ENCODE data around the gene SRD5A3. TPM values are rescaled to one million over a fixed set of nuclear protein-coding genes. Genes with fewer than 3 reads are reported as not detected.

SRD5A3 gene
- total and polyA plus RNA-seq, 10 donors: 2.8 to 11.1 (median 5.9) TPM

DNA sequence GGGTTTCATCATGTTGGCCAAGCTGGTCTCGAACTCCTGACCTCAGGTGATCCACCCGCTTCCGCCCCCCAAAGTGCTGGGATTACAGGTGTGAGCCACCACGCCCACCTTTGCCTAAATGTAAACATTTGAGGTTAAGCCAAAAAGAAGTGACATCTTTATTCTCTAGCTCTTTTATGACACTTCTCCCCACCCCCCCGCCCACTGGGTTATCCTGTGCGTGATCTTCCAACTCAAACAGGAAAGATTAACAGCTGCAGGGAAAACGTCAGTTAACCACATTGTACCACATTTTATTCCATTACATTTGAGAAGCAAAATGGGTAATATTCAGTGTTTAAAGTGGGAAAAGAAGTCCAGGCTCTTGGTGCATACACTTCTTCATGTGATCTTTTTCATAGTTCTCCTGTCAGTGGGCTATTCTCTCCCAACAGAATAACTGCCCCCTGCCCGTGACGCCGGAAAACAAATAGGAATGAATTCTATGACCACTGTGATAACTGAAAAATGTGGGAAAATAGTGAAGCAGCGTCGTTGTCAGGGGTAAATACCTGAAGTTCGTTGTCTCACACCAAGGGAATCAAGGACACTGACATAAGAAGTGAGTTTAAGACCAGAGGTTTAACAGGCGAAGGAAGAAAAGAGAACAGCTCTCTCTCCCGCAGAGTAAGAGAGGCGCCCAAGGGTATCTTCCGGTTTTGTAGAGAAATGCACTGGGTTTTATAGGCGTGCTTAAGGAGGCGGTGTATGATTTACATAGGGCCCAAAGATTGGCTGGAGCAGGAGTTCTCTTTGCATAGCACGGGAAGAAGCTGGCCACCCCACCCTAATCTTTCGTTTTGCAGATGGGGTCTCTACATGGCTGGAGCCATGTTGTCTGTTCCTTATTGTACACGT lies 9.7 kb upstream of the SRD5A3 start:
- H3K27ac ChIP-seq: no peak overlapping the region
- intact Hi-C loops (cut with DNase I; ENCODE audit: low total_unique reads): no loop called here
- TF ChIP-seq, protein P1, sequence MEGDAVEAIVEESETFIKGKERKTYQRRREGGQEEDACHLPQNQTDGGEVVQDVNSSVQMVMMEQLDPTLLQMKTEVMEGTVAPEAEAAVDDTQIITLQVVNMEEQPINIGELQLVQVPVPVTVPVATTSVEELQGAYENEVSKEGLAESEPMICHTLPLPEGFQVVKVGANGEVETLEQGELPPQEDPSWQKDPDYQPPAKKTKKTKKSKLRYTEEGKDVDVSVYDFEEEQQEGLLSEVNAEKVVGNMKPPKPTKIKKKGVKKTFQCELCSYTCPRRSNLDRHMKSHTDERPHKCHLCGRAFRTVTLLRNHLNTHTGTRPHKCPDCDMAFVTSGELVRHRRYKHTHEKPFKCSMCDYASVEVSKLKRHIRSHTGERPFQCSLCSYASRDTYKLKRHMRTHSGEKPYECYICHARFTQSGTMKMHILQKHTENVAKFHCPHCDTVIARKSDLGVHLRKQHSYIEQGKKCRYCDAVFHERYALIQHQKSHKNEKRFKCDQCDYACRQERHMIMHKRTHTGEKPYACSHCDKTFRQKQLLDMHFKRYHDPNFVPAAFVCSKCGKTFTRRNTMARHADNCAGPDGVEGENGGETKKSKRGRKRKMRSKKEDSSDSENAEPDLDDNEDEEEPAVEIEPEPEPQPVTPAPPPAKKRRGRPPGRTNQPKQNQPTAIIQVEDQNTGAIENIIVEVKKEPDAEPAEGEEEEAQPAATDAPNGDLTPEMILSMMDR (IDR thresholded peaks at IDR 0.05 in 8 of 11, conservative IDR thresholded peaks at IDR 0.05 in 3 of 11): no peak
- no peak for TF ChIP-seq POLR2A (IDR thresholded peaks at IDR 0.05)
- TF ChIP-seq POLR2AphosphoS5 (IDR thresholded peaks at IDR 0.05): no peak
- H3K4me1 ChIP-seq: no peaks in the 10 kb centered on the region
- DNase-seq: no peak
- H3K36me3 ChIP-seq: no peaks in the 10 kb centered on the region
- no peak overlapping the region for H3K4me3 ChIP-seq
- no peaks in the 10 kb centered on the region for H3K9me3 ChIP-seq
- no peaks in the 10 kb centered on the region for H3K27me3 ChIP-seq (replicated peaks in 1 of 7)
- 66 to 69% (median 68%) methylated on average over 22 of the region's 22 CpGs for WGBS, 5 donors

DNA sequence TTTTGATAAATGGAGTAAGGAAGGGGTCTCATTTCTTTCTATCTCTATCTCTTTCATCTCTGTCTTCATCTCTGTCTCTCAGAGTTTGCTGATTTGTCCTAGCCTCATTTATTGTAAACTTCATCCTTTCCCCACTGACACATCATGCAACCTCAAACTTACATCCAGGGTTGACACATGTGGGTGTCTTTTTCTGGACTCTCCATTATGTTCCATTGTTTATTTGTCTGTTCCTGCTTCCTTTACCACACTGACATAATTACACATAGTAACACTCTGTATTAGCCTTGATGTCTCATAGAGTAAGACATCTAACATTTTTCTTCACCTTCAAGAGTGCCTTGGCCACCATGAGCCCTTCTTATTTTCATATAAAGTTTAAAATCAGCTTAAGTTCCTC lies 8.1 kb upstream of the SRD5A3 start:
- Histone ChIP-seq H3K9me3 (no peaks in the 10 kb centered on the region), H3K36me3 (no peaks in the 10 kb centered on the region), H3K4me1 (no peaks in the 10 kb centered on the region), H3K27me3 (replicated peaks in 1 of 7) (no peaks in the 10 kb centered on the region), H3K4me3 (no peak overlapping the region), H3K27ac (no peak overlapping the region)
- DNase-seq: no peak
- TF ChIP-seq, protein P1 (IDR thresholded peaks at IDR 0.05 in 8 of 11, conservative IDR thresholded peaks at IDR 0.05 in 3 of 11): no peak
- TF ChIP-seq POLR2A (IDR thresholded peaks at IDR 0.05) (no peak), POLR2AphosphoS5 (IDR thresholded peaks at IDR 0.05) (no peak)
- intact Hi-C loops (cut with DNase I; ENCODE audit: low total_unique reads): no loop called here

DNA sequence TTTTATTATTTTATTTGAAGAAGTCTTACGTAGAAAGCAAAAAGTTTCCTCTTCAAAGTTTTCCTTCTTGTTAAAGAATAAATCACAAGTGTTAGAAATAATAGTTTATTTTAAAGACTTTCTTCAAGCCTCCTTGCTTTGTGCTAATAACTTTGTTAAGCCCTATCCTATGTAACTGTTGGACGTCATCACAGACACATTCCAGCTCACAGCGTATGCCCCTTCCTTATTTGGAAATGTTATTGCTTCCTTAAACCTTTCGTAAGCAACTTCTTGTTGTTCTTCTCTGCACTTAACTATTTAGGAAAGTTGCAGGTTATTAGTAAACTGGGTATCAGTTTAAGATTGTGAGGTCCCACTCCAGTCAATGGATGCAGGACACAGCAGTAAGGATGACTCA lies 7.6 kb upstream of the SRD5A3 start:
- TF ChIP-seq POLR2AphosphoS5 (IDR thresholded peaks at IDR 0.05) (no peak), POLR2A (IDR thresholded peaks at IDR 0.05) (no peak)
- TF ChIP-seq, protein P1 (IDR thresholded peaks at IDR 0.05 in 8 of 11, conservative IDR thresholded peaks at IDR 0.05 in 3 of 11): no peak
- WGBS, 5 donors: 64 to 81% (median 70%) methylated on average over 4 of the region's 4 CpGs
- intact Hi-C loops (cut with DNase I; ENCODE audit: low total_unique reads): no loop called here

DNA sequence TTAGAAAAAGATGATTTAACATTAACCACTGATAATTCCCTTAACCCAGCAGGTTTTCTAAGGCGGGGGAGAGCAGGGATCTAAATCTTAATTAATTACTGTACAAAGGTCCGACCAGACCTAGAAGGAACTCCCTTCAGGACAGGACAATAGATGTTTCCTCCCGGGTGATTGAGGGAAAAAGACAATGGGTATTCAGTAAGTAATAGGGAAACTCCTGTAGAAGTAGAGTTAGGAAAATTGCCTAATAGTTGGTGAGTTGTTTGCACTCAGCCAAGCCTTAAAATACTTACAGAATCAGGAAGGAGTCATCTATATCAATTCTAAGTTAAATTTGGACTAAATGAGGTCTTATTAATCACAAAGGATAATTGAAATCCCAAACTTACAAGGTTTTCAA lies 5.8 kb upstream of the SRD5A3 start:
- DNase-seq: no peak
- H3K27ac ChIP-seq: no peak overlapping the region
- H3K36me3 ChIP-seq: no peaks in the 10 kb centered on the region
- TF ChIP-seq POLR2AphosphoS5 (IDR thresholded peaks at IDR 0.05) (no peak), POLR2A (IDR thresholded peaks at IDR 0.05) (no peak)
- TF ChIP-seq, protein P1 (IDR thresholded peaks at IDR 0.05 in 8 of 11, conservative IDR thresholded peaks at IDR 0.05 in 3 of 11): no peak
- intact Hi-C loops (cut with DNase I; ENCODE audit: low total_unique reads): loop anchor here (10.0 kb wide), 1 partner anchor 55 kb away; the partner anchor contains the start of gene TMEM165
- no peak overlapping the region for H3K4me3 ChIP-seq
- peaks cover 0 to 2% (median 0%) of the 10 kb centered on the region in 6 donors for H3K4me1 ChIP-seq
- H3K27me3 ChIP-seq (replicated peaks in 1 of 7): no peaks in the 10 kb centered on the region
- 59 to 69% (median 65%) methylated on average over 3 of the region's 3 CpGs for WGBS, 5 donors
- no peaks in the 10 kb centered on the region for H3K9me3 ChIP-seq

More for the DNA sequence above, 7.6 kb upstream of the SRD5A3 start:
- no peak for DNase-seq
- no peak overlapping the region for H3K4me3 ChIP-seq
- H3K4me1 ChIP-seq: no peaks in the 10 kb centered on the region
- no peaks in the 10 kb centered on the region for H3K36me3 ChIP-seq
- no peaks in the 10 kb centered on the region for H3K27me3 ChIP-seq (replicated peaks in 1 of 7)
- H3K27ac ChIP-seq: no peak overlapping the region
- H3K9me3 ChIP-seq: no peaks in the 10 kb centered on the region

Data from spleen (tissue), 11 donors.